ENCODE data around the gene PHYKPL. TPM values are rescaled to one million over a fixed set of nuclear protein-coding genes. Genes with fewer than 3 reads are reported as not detected.

PHYKPL gene
- total RNA-seq: 100 to 1,000 TPM in 1 of 8 experiments, 10 to 100 TPM in 6, 1 to 10 TPM in 1; 7.9 to 141 (median 19.7) TPM

DNA sequence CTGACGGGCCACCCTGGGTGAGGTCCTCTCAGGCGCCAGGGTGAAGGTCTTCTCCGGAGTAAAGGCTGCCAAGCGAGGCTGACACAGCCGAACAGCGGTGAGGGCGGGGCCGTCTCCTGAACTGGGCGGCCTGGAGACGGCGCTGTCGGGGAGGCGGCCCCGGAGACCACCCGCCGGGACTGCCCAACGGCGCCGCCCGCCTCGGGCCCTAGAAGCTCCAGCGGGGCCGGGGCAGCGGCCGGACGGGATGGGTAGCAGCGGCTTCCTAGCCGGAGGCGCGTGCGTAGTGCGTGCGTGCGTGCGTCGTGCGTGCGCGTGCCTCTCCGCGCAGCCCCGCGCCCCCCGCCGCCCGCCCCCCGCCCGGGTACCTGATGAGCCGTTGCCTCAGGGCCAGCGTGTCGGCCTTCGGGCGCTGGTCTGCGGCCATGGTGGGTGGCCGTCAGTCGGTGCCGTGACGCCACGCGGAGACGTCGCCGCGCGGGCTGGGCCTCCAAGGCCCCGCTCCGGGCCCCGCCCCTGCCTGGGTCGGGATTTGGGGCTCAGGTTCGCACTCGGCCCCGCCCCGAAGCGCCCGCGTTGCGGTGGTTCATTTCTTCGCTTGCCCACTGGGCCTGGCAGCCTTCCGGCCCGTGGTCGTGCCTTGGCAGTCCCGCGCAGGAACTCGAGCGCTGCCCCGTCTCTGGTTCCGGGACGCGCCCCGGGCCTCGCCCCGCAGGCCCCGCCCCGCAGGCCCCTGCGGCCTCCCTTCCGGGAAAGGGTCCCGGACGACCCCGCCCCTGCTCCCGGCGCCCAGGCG lies at the start of gene PHYKPL:
TSS of gene PHYKPL (minus strand) at position 679 of the 796 bp plus-strand sequence. CDS start at position 427, 252 bp downstream.
- peak; percentile 48 to 84 (median 82) for ATAC-seq (replicated peaks in 6 of 8)
- H3K4me1 ChIP-seq (replicated peaks in 1 of 2): peaks cover 21 to 22% of the 10 kb centered on the region in 2 donors
- in situ Hi-C loops (cut with MboI; ENCODE audit: low pct_unique_long_range_greater_than_20kb in 2 of 9, low sequenced_read_pairs in 9 of 9, unreplicated experiment in 9 of 9): no loop called here
- WGBS, 10 experiments: no CpG with 5 or more reads among the region's 102 CpGs
- peak within 1 kb of the TSS; percentile 89 to 93 for H3K27ac ChIP-seq
- H3K4me3 ChIP-seq: peak within 1 kb of the TSS; percentile 48 to 80 (median 68)

- WGBS, 10 experiments: 17 to 100% (median 86%) methylated on average over 1 to 2 of the region's 4 CpGs; no CpG with 5 or more reads in 6 of the 10 experiments
- ATAC-seq (replicated peaks in 6 of 8): no peak
- in situ Hi-C loops (cut with MboI; ENCODE audit: low pct_unique_long_range_greater_than_20kb in 2 of 9, low sequenced_read_pairs in 9 of 9, unreplicated experiment in 9 of 9): loop anchor here (5.0 to 25.0 kb wide), 4 partner anchors 270 to 305 kb away; partner anchors contain the start of gene COL23A1 (in 4 of the 9)
- Histone ChIP-seq H3K27ac (no peak overlapping the region), H3K4me1 (replicated peaks in 1 of 2) (no peaks in the 10 kb centered on the region), H3K4me3 (no peak overlapping the region)
Measured at GRCh38 chr5:178282391-178282790, 49.8 kb upstream of the PHYKPL start.

- no peak for ATAC-seq (replicated peaks in 6 of 8)
- Histone ChIP-seq H3K4me1 (replicated peaks in 1 of 2) (no peaks in the 10 kb centered on the region), H3K4me3 (no peak overlapping the region), H3K27ac (no peak overlapping the region)
- in situ Hi-C loops (cut with MboI; ENCODE audit: low pct_unique_long_range_greater_than_20kb in 2 of 9, low sequenced_read_pairs in 9 of 9, unreplicated experiment in 9 of 9): loop anchor here (5.0 to 25.0 kb wide), 4 partner anchors 271 to 306 kb away; partner anchors contain the start of gene COL23A1 (in 4 of the 9)
- WGBS, 10 experiments: 7 to 100% (median 88%) methylated on average over 1 to 5 of the region's 19 CpGs; no CpG with 5 or more reads in 2 of the 10 experiments
Measured at GRCh38 chr5:178281331-178281730, 48.7 kb upstream of the PHYKPL start.

DNA sequence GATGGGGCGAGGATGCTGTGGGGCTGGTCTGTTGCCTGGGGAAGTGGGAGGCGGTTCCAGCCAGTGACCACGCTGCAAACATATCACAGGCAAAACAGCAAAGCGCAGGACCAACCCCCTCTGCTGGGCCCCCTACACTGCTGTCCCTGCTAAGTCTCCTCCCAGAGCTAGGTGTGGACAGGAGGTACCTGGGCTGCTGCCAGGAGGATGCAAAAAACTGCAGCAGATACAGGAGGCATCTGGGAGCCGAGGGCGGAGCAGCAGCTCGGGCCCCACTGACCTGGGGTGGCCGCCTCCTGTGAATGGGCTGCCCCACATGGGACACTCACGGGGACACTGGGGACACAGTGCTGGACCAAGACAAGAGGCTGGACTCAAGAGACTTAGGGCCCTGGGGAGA lies 48.0 kb upstream of the PHYKPL start:
- in situ Hi-C loops (cut with MboI; ENCODE audit: low pct_unique_long_range_greater_than_20kb in 2 of 9, low sequenced_read_pairs in 9 of 9, unreplicated experiment in 9 of 9): loop anchor here (5.0 to 25.0 kb wide), 4 partner anchors 272 to 307 kb away; partner anchors contain the start of gene COL23A1 (in 4 of the 9)
- ATAC-seq (replicated peaks in 6 of 8): no peak
- 20 to 100% (median 97%) methylated on average over 1 to 4 of the region's 9 CpGs; no CpG with 5 or more reads in 6 of the 10 experiments for WGBS, 10 experiments

GRCh38 chr5:178279723-178280438 lies 47.3 kb upstream of the PHYKPL start:
- in situ Hi-C loops (cut with MboI; ENCODE audit: low pct_unique_long_range_greater_than_20kb in 2 of 9, low sequenced_read_pairs in 9 of 9, unreplicated experiment in 9 of 9): loop anchor here (5.0 to 25.0 kb wide), 4 partner anchors 272 to 307 kb away; partner anchors contain the start of gene COL23A1 (in 4 of the 9)
- Histone ChIP-seq H3K4me3 (no peak overlapping the region), H3K27ac (no peak overlapping the region), H3K4me1 (replicated peaks in 1 of 2) (no peaks in the 10 kb centered on the region)
- 0 to 46% (median 17%) methylated on average over 4 to 12 of the region's 33 CpGs; no CpG with 5 or more reads in 3 of the 10 experiments for WGBS, 10 experiments
- ATAC-seq (replicated peaks in 6 of 8): peak; percentile 96 to 100 (median 98)

More for the DNA sequence above, 48.0 kb upstream of the PHYKPL start:
- no peak overlapping the region for H3K27ac ChIP-seq
- H3K4me3 ChIP-seq: no peak overlapping the region
- no peaks in the 10 kb centered on the region for H3K4me1 ChIP-seq (replicated peaks in 1 of 2)

DNA sequence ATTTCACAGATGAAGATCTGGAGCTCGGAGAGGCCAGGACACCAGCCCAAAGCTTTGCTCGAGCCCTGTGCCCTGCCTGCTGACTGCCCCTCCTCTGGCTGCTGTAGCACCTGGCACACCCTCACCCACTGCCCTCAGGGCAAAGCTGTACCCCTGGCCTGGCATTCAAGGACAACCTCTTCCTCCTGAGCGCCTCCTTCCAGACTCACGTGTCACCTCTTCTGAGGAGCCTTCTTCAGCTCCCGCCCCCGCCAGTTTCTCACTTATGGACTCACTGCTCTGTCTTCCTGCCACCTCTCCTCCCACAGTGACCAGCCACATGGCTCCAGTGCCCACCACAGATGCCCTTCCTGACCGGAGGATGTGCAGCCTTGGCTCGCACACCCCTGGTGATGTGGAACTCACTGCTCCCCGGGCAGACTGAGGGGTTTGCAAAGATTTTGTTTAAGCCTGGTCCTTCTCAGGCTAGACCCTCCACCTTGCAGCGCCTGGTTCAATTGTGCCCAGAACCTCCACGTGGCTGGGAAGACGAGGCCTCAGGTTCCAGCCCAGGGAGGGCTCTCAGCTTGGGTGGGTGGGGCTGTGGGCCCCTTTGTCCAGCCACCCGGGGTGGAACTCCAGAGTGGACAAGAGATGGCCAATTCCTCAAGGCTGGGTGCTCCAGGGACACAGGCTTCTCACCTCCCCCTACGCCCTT lies 46.6 kb upstream of the PHYKPL start:
- H3K27ac ChIP-seq: no peak overlapping the region
- no peaks in the 10 kb centered on the region for H3K4me1 ChIP-seq (replicated peaks in 1 of 2)
- no peak for ATAC-seq (replicated peaks in 6 of 8)
- in situ Hi-C loops (cut with MboI; ENCODE audit: low pct_unique_long_range_greater_than_20kb in 2 of 9, low sequenced_read_pairs in 9 of 9, unreplicated experiment in 9 of 9): loop anchor here in 7 of 9 experiments (25.0 kb wide), 2 partner anchors 283 to 308 kb away; partner anchors contain the start of gene COL23A1 (in 4 of the 7)
- no peak overlapping the region for H3K4me3 ChIP-seq
- WGBS, 10 experiments: 0 to 86% (median 69%) methylated on average over 2 to 7 of the region's 14 CpGs; no CpG with 5 or more reads in 5 of the 10 experiments

- Histone ChIP-seq H3K4me1 (replicated peaks in 1 of 2) (no peaks in the 10 kb centered on the region), H3K4me3 (no peak overlapping the region), H3K27ac (no peak overlapping the region)
- in situ Hi-C loops (cut with MboI; ENCODE audit: low pct_unique_long_range_greater_than_20kb in 2 of 9, low sequenced_read_pairs in 9 of 9, unreplicated experiment in 9 of 9): loop anchor here in 7 of 9 experiments (25.0 kb wide), 2 partner anchors 284 to 309 kb away; partner anchors contain the start of gene COL23A1 (in 4 of the 7)
- WGBS, 10 experiments: 40 to 100% (median 78%) methylated on average over 1 to 10 of the region's 18 CpGs; no CpG with 5 or more reads in 3 of the 10 experiments
- no peak for ATAC-seq (replicated peaks in 6 of 8)
Measured at GRCh38 chr5:178278358-178279023, 45.9 kb upstream of the PHYKPL start.

DNA sequence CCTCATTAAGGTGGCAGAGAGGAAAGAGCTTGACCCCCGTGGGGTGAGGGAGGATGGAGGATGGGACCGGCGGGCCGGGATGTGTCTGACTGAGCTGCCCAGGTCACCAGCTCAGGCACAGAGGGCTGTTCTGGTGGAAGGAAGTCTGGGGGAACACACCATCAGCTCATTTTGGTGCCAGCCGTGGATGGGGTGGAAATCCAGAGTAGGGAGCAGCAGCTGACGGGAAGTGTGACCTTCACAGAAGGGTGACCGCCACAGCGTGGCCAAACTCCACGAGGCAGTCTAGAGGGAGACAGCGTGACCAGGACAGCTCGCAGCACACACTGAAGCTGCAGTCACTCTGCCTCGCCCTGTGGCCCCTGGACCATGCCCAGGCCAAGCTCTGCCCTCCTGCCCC lies 45.3 kb upstream of the PHYKPL start:
- ATAC-seq (replicated peaks in 6 of 8): no peak
- H3K4me3 ChIP-seq: no peak overlapping the region
- no peak overlapping the region for H3K27ac ChIP-seq
- H3K4me1 ChIP-seq (replicated peaks in 1 of 2): no peaks in the 10 kb centered on the region
- in situ Hi-C loops (cut with MboI; ENCODE audit: low pct_unique_long_range_greater_than_20kb in 2 of 9, low sequenced_read_pairs in 9 of 9, unreplicated experiment in 9 of 9): loop anchor here in 7 of 9 experiments (25.0 kb wide), 2 partner anchors 284 to 309 kb away; partner anchors contain the start of gene COL23A1 (in 4 of the 7)
- WGBS, 10 experiments: 63 to 100% (median 86%) methylated on average over 1 to 5 of the region's 12 CpGs; no CpG with 5 or more reads in 6 of the 10 experiments

- in situ Hi-C loops (cut with MboI; ENCODE audit: low pct_unique_long_range_greater_than_20kb in 2 of 9, low sequenced_read_pairs in 9 of 9, unreplicated experiment in 9 of 9): loop anchor here in 7 of 9 experiments (25.0 kb wide), 2 partner anchors 285 to 310 kb away; partner anchors contain the start of gene COL23A1 (in 4 of the 7)
- Histone ChIP-seq H3K4me1 (replicated peaks in 1 of 2) (no peaks in the 10 kb centered on the region), H3K27ac (no peak overlapping the region), H3K4me3 (no peak overlapping the region)
- ATAC-seq (replicated peaks in 6 of 8): no peak
- 50 to 83% (median 80%) methylated on average over 1 to 6 of the region's 9 CpGs; no CpG with 5 or more reads in 3 of the 10 experiments for WGBS, 10 experiments
Measured at GRCh38 chr5:178277346-178277745, 44.7 kb upstream of the PHYKPL start.

- Histone ChIP-seq H3K4me1 (replicated peaks in 1 of 2) (peaks cover 0 to 3% of the 10 kb centered on the region in 2 donors), H3K27ac (no peak overlapping the region), H3K4me3 (no peak overlapping the region)
- ATAC-seq (replicated peaks in 6 of 8): no peak
- 10 to 87% (median 65%) methylated on average over 1 to 7 of the region's 20 CpGs; no CpG with 5 or more reads in 2 of the 10 experiments for WGBS, 10 experiments
- in situ Hi-C loops (cut with MboI; ENCODE audit: low pct_unique_long_range_greater_than_20kb in 2 of 9, low sequenced_read_pairs in 9 of 9, unreplicated experiment in 9 of 9): loop anchor here in 7 of 9 experiments (25.0 kb wide), 2 partner anchors 287 to 312 kb away; partner anchors contain the start of gene COL23A1 (in 4 of the 7)
Measured at GRCh38 chr5:178274781-178275537, 42.4 kb upstream of the PHYKPL start.

Measured in motor neuron (in vitro differentiated cells).